ENCODE results near the gene SYNE1. TPM values are rescaled to one million over a fixed set of nuclear protein-coding genes. Genes with fewer than 3 reads are reported as not detected.

SYNE1 gene
- polyA plus RNA-seq, 1 donor from 2014 or later = 30.9 TPM

DNA sequence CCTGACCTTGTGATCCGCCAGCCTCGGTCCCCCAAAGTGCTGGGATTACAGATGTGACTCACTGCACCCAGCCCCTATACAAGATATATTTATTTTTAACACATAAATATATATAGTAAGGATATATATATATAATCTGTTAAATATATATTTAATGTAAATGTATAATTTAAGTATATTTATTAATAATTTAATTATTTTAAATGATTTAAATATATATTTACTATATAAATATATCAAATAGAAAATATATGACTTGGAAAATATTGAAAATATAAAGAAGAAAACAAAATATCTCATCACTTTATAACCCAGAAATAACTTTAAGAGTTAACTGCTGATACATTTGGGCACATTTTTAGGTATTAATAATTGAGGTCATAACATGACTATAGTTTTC lies 324.7 kb downstream of the SYNE1 start:
- Mint-ChIP-seq H3K4me1 (peaks cover 7 to 12% (median 11%) of the 10 kb centered on the region in 3 donors), H3K9me3 (no peaks in the 10 kb centered on the region), H3K4me3 (no peak overlapping the region), H3K36me3 (peaks cover 1% of the 10 kb centered on the region), H3K27me3 (no peaks in the 10 kb centered on the region), H3K27ac (peak overlapping the region in 1 of 3 donors; percentile 34)

- Mint-ChIP-seq H3K4me3 (no peak overlapping the region), H3K27me3 (no peaks in the 10 kb centered on the region), H3K9me3 (no peaks in the 10 kb centered on the region), H3K36me3 (peaks cover 1% of the 10 kb centered on the region), H3K4me1 (peaks cover 2 to 8% (median 7%) of the 10 kb centered on the region in 3 donors), H3K27ac (peak overlapping the region in 1 of 3 donors; percentile 63)
These were observed 326.7 kb downstream of the SYNE1 start for GRCh38 chr6:152310371-152310954.

DNA sequence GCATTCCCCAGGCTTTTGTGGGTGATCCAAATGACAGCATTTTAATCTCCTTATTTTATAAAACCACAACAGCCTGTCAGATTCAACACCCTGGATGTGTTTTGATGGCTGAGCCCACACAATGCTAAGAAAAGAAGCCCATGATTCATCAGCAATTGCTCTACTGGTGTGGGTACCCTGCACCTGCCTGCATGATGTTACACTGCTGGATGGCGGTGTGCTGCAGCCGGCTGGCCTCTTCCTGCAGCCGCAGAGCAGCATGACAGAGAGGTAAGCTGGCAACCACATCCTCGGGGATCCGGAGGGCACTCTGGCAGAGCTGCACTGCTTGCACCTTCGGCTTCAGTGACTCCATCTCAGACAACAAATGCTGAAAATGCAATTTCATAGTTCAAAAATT lies 327.5 kb downstream of the SYNE1 start:
- no peak overlapping the region for H3K4me3 Mint-ChIP-seq
- no peaks in the 10 kb centered on the region for H3K9me3 Mint-ChIP-seq

GRCh38 chr6:152309006-152309405 lies 328.2 kb downstream of the SYNE1 start:
- Mint-ChIP-seq H3K36me3 (no peaks in the 10 kb centered on the region), H3K9me3 (no peaks in the 10 kb centered on the region), H3K4me3 (no peak overlapping the region), H3K27ac (no peak overlapping the region), H3K27me3 (no peaks in the 10 kb centered on the region), H3K4me1 (peaks cover 0 to 5% (median 3%) of the 10 kb centered on the region in 3 donors)

More for the DNA sequence above, 327.5 kb downstream of the SYNE1 start:
- Mint-ChIP-seq H3K36me3 (peaks cover 1% of the 10 kb centered on the region), H3K4me1 (peaks cover 0 to 6% (median 5%) of the 10 kb centered on the region in 3 donors), H3K27me3 (no peaks in the 10 kb centered on the region), H3K27ac (no peak overlapping the region)

- no peaks in the 10 kb centered on the region for H3K27me3 Mint-ChIP-seq
- peak overlapping the region in 1 of 3 donors; percentile 19 for H3K27ac Mint-ChIP-seq
- no peaks in the 10 kb centered on the region for H3K9me3 Mint-ChIP-seq
- no peaks in the 10 kb centered on the region for H3K36me3 Mint-ChIP-seq
- H3K4me3 Mint-ChIP-seq = peak overlapping the region in 1 of 4 donors; percentile 3
- no peaks in the 10 kb centered on the region for H3K4me1 Mint-ChIP-seq
These were observed 328.9 kb downstream of the SYNE1 start for GRCh38 chr6:152308306-152308705.

- Mint-ChIP-seq H3K4me3 (no peak overlapping the region), H3K27me3 (no peaks in the 10 kb centered on the region), H3K4me1 (peaks cover 6 to 10% (median 7%) of the 10 kb centered on the region in 3 donors), H3K27ac (no peak overlapping the region), H3K36me3 (no peaks in the 10 kb centered on the region), H3K9me3 (no peaks in the 10 kb centered on the region)
These were observed 331.5 kb downstream of the SYNE1 start for GRCh38 chr6:152305672-152306071.

DNA sequence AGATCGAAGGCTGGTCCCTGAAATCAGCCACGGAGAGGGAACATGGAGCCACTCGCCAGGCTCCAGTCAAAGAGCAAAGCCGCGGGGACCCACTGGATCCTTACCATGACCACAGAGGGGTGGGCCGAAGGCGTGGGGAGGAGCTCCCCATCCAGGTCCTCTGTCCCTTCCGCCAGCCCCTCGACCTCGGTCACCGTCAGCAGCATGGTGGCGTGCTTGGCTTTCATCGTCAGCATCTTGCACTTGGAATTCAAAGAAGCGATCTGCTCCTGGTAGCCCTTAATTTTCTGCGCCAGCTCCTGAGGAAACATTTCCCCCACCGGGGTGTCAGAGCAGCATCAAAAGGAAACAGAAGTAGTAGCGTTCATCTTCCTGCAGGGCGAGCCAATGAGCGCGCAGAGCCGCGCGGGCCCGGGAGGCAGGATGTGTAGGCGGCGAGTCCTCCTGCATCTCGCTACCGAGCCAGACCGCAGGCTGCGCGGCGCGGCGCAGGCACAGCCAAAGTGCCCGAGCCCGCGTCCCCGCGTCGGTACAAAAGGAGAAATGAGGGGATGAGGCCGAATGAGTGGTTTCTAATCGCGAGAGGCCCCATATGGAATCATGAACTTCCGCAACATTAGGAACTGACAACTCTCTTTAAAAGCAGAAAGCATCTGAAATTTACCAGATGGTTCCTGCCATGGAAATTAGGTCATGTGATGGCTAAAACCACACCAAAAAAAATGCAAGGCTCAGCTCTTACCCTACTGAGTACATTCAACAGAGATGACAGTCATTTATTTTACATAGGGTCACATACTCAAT lies 335.2 kb downstream of the SYNE1 start:
- peaks cover 26 to 35% (median 30%) of the 10 kb centered on the region in 3 donors for H3K4me1 Mint-ChIP-seq
- peak overlapping the region; percentile 84 to 97 (median 90) for H3K27ac Mint-ChIP-seq
- no peaks in the 10 kb centered on the region for H3K9me3 Mint-ChIP-seq
- H3K27me3 Mint-ChIP-seq = no peaks in the 10 kb centered on the region
- H3K36me3 Mint-ChIP-seq = peaks cover 1% of the 10 kb centered on the region
- H3K4me3 Mint-ChIP-seq = peak overlapping the region; percentile 96 to 100 (median 99)

DNA sequence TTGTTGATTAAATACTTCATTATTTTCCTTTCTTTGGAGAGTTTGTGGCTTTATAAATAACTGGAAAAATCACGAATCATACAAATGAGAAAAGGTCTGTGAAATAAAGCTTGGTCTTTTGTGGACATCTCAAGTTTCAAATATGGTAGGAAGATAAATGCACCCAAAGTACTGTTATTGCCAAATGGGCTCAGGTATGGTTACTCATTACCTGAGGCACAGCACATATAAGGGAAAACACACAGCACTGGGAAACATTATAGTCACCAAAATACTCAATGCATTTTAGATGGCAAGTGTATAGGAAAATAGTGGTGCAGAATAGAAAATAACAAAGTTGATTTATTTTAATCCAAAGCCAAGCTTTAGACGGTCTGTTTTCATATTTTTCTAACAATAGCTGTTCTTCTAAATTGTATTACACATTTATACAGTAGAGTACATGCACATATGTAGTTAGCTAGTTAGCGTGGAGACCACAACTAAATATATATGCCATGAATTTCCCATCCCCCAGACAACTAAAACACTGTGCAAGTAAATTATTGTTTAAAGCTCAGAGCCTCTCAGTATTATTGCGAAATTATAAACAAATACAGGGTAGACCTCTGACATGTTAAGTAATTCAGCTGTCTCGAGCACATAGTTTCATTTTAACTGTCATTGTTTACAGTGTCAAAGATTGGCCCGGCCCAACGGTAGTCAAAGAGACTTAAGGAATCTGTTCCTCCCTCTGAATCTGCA lies 336.0 kb downstream of the SYNE1 start:
- H3K36me3 Mint-ChIP-seq = peaks cover 2% of the 10 kb centered on the region
- H3K27me3 Mint-ChIP-seq = no peaks in the 10 kb centered on the region
- peak overlapping the region; percentile 84 to 97 (median 90) for H3K27ac Mint-ChIP-seq
- peak overlapping the region; percentile 96 to 100 (median 99) for H3K4me3 Mint-ChIP-seq
- no peaks in the 10 kb centered on the region for H3K9me3 Mint-ChIP-seq
- peaks cover 26 to 37% (median 30%) of the 10 kb centered on the region in 3 donors for H3K4me1 Mint-ChIP-seq

DNA sequence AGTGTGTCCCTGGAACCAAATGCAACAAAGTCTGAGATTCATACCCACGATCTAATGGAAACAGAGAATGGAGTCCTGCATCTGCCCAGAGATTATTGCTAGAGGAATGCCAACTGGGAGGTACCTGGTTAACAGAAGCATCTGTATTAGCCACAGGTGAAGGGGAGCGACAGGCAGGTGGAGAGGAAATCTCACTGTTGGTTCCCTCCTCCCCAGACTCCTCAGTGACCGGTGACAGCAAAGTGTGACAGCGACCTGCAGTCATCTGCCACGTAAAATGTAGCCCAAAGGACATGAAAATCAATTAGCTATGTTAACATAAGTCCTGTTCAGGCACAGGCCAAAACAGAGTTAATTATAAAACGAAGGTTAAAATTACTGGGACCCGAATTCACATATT lies 336.6 kb downstream of the SYNE1 start:
- Mint-ChIP-seq H3K9me3 (no peaks in the 10 kb centered on the region), H3K4me3 (peak overlapping the region; percentile 96 to 100 (median 99)), H3K4me1 (peaks cover 27 to 37% (median 33%) of the 10 kb centered on the region in 3 donors), H3K36me3 (peaks cover 4% of the 10 kb centered on the region), H3K27ac (peak overlapping the region in 2 of 3 donors; percentile 32 to 84), H3K27me3 (no peaks in the 10 kb centered on the region)

DNA sequence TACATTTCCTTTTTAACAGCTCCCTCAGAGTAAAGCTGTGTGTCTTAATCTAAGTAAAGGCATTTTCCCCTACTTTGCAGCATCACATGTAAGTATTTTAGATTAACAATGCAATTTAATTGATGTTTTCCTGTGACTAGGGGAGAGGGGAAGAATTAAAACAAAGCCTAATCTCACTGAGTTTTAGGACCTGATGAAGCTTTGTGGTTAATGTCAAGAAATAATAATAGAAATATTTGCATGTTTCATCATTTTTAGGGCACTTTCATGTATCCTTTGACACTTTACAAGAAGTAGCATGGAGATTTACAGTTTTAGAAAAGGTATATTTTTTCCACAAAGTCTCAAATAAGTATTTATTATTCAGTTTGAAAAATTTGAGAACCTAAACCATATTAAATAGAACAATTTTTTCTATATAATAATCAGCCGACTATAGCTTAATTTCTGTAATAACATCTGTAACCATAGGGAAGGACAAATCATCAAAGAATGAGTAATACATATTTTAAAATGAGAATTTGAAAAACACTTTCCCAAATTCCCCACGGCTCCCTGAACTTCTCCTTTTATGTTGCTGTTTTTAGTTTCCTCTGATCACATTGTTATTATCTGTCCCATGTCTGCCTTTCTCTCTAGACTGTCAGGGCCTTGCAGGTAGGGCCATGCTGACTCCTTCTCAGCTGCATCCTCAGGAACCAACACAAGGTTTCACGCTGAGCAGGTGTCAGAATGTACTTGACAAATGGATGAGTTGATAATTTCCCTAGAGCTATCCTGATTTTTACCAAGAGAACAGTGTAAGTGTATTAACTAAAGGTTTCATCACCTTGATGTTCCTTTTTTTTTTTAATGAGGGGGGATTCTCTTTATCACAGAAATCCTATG lies 338.1 kb downstream of the SYNE1 start:
- Mint-ChIP-seq H3K27me3 (no peaks in the 10 kb centered on the region), H3K4me3 (peak overlapping the region; percentile 26 to 87 (median 48)), H3K27ac (no peak overlapping the region), H3K4me1 (peaks cover 29 to 37% (median 34%) of the 10 kb centered on the region in 3 donors), H3K9me3 (no peaks in the 10 kb centered on the region), H3K36me3 (peaks cover 4% of the 10 kb centered on the region)

- peak overlapping the region in 2 of 3 donors; percentile 49 to 64 for H3K27ac Mint-ChIP-seq
- peaks cover 5% of the 10 kb centered on the region for H3K36me3 Mint-ChIP-seq
- peak overlapping the region; percentile 10 to 52 (median 30) for H3K4me3 Mint-ChIP-seq
- H3K27me3 Mint-ChIP-seq = no peaks in the 10 kb centered on the region
- peaks cover 29 to 37% (median 34%) of the 10 kb centered on the region in 3 donors for H3K4me1 Mint-ChIP-seq
- H3K9me3 Mint-ChIP-seq = no peaks in the 10 kb centered on the region
These were observed 339.0 kb downstream of the SYNE1 start for GRCh38 chr6:152298055-152298647.

DNA sequence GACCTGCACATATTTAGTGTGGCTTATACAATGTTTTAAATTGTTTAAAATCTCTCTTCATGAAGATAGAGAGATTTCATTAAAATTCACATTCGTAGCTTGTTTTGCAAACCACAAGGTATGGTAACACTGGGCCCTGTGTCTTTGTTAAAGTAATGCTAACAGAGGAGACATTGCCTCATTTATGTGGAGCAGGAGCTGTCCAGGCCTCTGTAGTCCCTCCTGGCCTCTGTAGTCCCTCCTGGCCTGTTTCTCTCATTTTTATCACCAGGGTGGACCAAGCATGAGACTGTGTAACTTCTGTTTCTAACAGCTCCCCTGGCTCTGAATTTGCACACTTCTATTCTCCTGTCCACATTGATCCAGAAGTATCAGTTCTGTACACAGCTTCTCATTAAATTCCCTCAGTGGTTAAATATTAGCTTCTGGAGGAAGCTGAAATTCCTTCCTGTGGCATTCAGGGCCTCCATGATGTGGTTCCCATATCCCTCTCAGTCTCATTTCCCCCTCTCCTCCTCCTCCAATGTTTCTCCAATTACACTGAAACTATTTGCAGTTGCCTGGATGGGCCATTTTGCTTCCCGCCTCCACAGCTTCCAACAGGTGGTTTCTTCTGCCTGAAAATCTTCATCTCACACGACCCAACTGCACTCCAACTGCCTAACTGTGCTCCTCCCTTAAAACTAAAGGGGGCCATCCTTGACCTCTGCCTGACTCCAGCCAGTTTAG lies 340.4 kb downstream of the SYNE1 start:
- H3K4me3 Mint-ChIP-seq = no peak overlapping the region
- H3K4me1 Mint-ChIP-seq = peaks cover 27 to 32% (median 31%) of the 10 kb centered on the region in 3 donors
- H3K9me3 Mint-ChIP-seq = no peaks in the 10 kb centered on the region
- H3K27me3 Mint-ChIP-seq = no peaks in the 10 kb centered on the region
- peaks cover 8% of the 10 kb centered on the region for H3K36me3 Mint-ChIP-seq
- peak overlapping the region in 1 of 3 donors; percentile 67 for H3K27ac Mint-ChIP-seq

GRCh38 chr6:152295920-152296319 lies 341.2 kb downstream of the SYNE1 start:
- no peaks in the 10 kb centered on the region for H3K9me3 Mint-ChIP-seq

More at GRCh38 chr6:152295920-152296319, 341.2 kb downstream of the SYNE1 start:
- Mint-ChIP-seq H3K27ac (peak overlapping the region in 1 of 3 donors; percentile 15), H3K36me3 (peaks cover 8% of the 10 kb centered on the region), H3K27me3 (no peaks in the 10 kb centered on the region), H3K4me3 (no peak overlapping the region), H3K4me1 (peaks cover 25 to 30% (median 30%) of the 10 kb centered on the region in 3 donors)

Measured in IgD-negative memory B cell (primary cell).